Measurements from ENCODE around the gene P2RY14. TPM values are rescaled to one million over a fixed set of nuclear protein-coding genes. Genes with fewer than 3 reads are reported as not detected.

Gene P2RY14
- total RNA-seq, result not detected in 2 replicates

GRCh38 chr3:151278230-151278629 is at the start of gene P2RY14:
Gene P2RY14 (minus strand): TSS chr3:151278542. CDS start chr3:151214316, 64,226 bp downstream.

GRCh38 chr3:151316267-151316991 is 38.1 kb upstream of the P2RY14 start, which contains the start of gene GPR87:
Gene GPR87 (minus strand): TSS chr3:151316820. CDS start chr3:151300100, 16,720 bp downstream.

GRCh38 chr3:151203051-151203420 is 75.3 kb downstream of the P2RY14 start, which contains the start of gene GPR171:
Gene GPR171 (minus strand): TSS chr3:151203216. CDS start chr3:151199386, 3,830 bp downstream.

Other genes with a start within 250 kb of the P2RY14 start
- gene MED12L, start 192.9 kb downstream of the P2RY14 start, total RNA-seq, result 0.31 and 0.66 TPM in 2 replicates
- not detected in 2 replicates for gene GPR171, start 75.3 kb downstream of the P2RY14 start, total RNA-seq
- gene GPR87, start 38.3 kb upstream of the P2RY14 start, total RNA-seq, result not detected in 2 replicates
- gene P2RY13, start 51.0 kb upstream of the P2RY14 start, total RNA-seq, result not detected in 2 replicates
- 0.13 TPM in 1 of 2 replicates, not detected in the other for gene P2RY12, start 106.2 kb upstream of the P2RY14 start, total RNA-seq
- gene IGSF10, start 182.5 kb upstream of the P2RY14 start, total RNA-seq, result 1.7 and 2.0 TPM in 2 replicates